Activated T-helper 17 cell treated with anti-CD3 and anti-CD28 coated beads, Interleukin-2, amount 50 U/mL, for 72 hours (primary cell): ENCODE data around the gene CACNA2D1. TPM values are rescaled to one million over a fixed set of nuclear protein-coding genes. Genes with fewer than 3 reads are reported as not detected.

ENCODE experiments used
- ATAC-seq: fragments of 150-1000 bp; cut with Tn5 transposase; replicated peaks from 2 replicates; pipeline ENCODE4 v1.10.0; 2021; ENCODE audit warnings: mild to moderate bottlenecking, moderate library complexity
- H3K27ac Mint-ChIP-seq: one replicate; pipeline ENCODE4 v1.8.0; 2022; ENCODE audit warnings: mixed read lengths
- H3K27me3 Mint-ChIP-seq: one replicate; pipeline ENCODE4 v1.8.0; 2022; ENCODE audit warnings: mixed read lengths
- H3K36me3 Mint-ChIP-seq: one replicate; pipeline ENCODE4 v1.8.0; 2022; ENCODE audit warnings: low read depth, mild to moderate bottlenecking, mixed read lengths
- H3K4me1 Mint-ChIP-seq: one replicate; pipeline ENCODE4 v1.8.0; 2022; ENCODE audit warnings: mixed read lengths
- H3K4me3 Mint-ChIP-seq: one replicate; pipeline ENCODE4 v1.8.0; 2022; ENCODE audit warnings: mild to moderate bottlenecking, mixed read lengths
- H3K9me3 Mint-ChIP-seq: one replicate; pipeline ENCODE4 v1.8.0; 2022; ENCODE audit warnings: mixed read lengths
- total RNA-seq, 2 donors: library from RNA; stranded (reverse); gene quantifications; one replicate each; pipeline ENCODE4 v1.2.3, GENCODE V29; 2022

Gene CACNA2D1
- total RNA-seq, 2 donors from 2014 or later = not detected

DNA sequence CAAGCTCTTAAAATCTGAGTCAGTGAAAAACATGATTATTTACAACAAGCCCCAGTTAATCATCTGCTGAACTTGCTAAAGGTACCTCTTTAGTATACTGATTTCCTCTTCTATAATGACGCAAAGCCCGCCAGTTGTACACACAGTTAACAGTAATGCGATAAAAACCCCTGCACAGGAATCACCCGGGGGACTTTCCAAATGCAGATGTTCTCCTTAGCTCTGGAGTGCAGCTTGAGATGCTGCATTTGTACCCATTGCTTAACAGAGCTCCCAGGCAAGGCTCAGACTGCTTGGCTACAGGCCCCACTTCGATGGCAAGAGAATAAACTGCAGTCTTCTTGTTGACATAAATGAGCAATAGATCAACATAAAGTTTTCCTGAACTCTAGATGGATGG, 394.1 kb downstream of the CACNA2D1 start:
- Mint-ChIP-seq H3K9me3 (no peaks in the 10 kb centered on the region), H3K27ac (no peak overlapping the region), H3K36me3 (no peaks in the 10 kb centered on the region), H3K27me3 (no peaks in the 10 kb centered on the region), H3K4me1 (no peaks in the 10 kb centered on the region), H3K4me3 (no peak overlapping the region)
- ATAC-seq = no peak

DNA sequence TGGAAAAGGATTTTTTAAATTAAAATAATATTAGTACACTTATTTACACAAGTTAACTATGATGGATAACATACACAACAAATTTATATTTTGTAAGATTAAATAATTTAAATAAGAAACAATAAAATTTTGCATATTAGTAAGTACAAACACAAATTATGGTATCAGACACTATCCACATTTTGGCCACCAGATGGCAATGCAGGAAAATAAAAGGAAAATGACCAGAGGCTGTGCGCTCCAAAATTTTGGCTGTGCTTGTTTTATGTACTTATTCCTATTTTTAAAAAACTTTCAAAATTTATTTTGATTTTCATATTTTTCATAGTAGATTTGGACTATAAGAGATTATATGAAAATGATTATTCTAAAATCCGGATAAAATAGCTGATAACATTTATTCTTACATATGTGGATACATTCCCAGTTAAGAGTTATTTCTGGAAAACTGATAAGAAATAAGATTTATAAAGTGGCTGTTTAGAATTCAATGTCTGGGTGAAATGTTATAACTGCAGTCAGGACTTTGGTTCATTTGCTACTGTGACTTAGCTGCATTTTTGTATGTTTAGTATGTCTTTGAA, 399.0 kb downstream of the CACNA2D1 start:
- Mint-ChIP-seq H3K9me3 (no peaks in the 10 kb centered on the region), H3K4me1 (no peaks in the 10 kb centered on the region), H3K36me3 (no peaks in the 10 kb centered on the region), H3K27me3 (no peaks in the 10 kb centered on the region), H3K4me3 (no peak overlapping the region), H3K27ac (no peak overlapping the region)
- no peak for ATAC-seq

DNA sequence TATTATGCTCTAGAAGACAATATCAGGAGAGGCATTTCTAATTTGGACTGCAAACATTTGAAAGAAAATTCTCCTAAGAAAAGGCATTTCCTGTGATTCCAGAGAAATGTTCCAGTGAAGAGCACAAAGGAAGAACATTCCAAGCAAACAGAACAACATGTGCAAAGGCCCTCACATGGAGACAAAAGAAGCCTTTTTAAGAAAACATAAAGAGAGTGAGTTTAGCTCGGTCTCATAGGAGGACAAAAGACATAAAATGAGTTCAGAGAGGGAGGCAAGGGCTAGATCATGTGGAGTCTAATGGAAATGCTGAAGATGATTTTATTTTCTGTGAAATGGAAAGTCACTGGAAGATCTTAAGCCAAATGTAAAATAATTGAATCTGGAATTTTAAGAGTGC, 404.0 kb downstream of the CACNA2D1 start:
- H3K9me3 Mint-ChIP-seq = no peaks in the 10 kb centered on the region
- no peak overlapping the region for H3K27ac Mint-ChIP-seq
- no peak overlapping the region for H3K4me3 Mint-ChIP-seq
- H3K27me3 Mint-ChIP-seq = no peaks in the 10 kb centered on the region
- H3K36me3 Mint-ChIP-seq = no peaks in the 10 kb centered on the region
- ATAC-seq = no peak
- no peaks in the 10 kb centered on the region for H3K4me1 Mint-ChIP-seq

DNA sequence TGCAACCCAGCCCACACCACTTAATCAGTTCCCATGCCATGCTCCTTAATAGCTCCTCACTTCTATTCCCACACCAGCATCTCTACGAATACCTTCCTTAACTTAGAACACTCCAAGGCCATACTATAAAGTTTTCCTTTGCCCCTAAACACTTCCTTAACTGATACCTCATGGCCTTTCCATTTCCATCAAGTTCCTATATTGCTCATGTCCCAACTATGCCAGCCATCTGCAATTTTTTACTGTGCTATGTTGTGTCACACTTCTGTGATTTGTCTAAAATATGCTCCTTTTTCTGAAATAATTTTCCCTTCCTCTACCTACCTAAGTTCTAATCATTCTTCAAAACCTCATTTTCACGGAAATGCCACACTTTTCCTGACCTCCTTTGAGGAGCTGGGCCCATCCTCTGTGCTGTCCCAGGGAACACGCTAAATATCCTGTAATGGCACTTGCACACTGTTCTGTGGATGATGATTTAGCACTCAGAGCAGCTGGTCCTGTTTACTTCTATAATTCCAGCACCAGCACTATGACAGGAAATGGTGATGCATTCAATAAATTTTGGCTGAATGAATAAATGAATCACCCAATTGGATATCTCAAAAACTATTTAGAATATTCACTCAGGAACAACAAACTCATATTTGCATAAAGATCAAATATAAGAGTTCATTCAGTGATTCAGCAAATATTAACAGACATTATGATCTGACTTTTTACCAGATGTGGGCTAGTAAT, 407.3 kb downstream of the CACNA2D1 start:
- Mint-ChIP-seq H3K27me3 (no peaks in the 10 kb centered on the region), H3K36me3 (no peaks in the 10 kb centered on the region), H3K27ac (no peak overlapping the region), H3K4me3 (no peak overlapping the region), H3K4me1 (no peaks in the 10 kb centered on the region), H3K9me3 (no peaks in the 10 kb centered on the region)
- ATAC-seq = no peak

DNA sequence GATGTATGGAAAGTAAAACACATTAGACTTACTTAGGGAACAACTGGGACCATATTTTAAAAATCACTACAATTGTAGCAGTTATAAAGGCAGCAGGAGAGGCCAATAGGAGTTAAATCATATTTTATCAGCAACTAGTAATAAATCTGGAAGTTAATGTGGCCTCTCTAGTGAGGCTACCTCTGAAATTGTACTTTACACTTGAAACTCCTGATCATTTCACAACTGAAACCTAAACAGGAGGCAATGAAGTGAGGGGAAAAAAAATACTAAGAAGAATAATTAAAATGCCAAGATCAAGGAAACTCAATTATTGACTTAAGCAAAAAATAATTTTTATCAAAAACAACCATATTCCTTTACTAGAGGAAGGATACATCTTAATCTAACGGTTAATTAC, 408.1 kb downstream of the CACNA2D1 start:
- no peak overlapping the region for H3K4me3 Mint-ChIP-seq
- no peaks in the 10 kb centered on the region for H3K4me1 Mint-ChIP-seq
- H3K27me3 Mint-ChIP-seq = no peaks in the 10 kb centered on the region
- no peaks in the 10 kb centered on the region for H3K9me3 Mint-ChIP-seq
- H3K27ac Mint-ChIP-seq = no peak overlapping the region
- ATAC-seq = no peak
- no peaks in the 10 kb centered on the region for H3K36me3 Mint-ChIP-seq

DNA sequence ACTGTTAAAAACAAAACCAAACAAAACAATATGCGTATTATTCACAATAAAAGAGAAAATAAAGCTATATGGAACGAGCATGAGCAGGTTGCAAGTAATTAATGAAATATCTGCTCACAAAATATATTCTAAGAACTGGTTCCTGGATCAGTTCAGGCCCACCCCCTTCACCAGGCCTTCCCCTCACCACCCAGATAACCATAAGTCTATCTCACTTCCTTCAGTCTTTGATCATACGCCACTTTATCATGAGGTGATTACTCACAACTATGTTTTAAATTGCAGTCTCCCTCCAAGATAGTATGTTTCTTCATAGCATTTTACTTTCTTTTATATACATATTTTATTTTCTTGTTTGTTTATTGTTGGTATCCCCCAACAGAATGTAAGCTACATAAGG, 410.7 kb downstream of the CACNA2D1 start:
- no peak for ATAC-seq
- no peaks in the 10 kb centered on the region for H3K27me3 Mint-ChIP-seq
- no peaks in the 10 kb centered on the region for H3K9me3 Mint-ChIP-seq
- H3K4me3 Mint-ChIP-seq = no peak overlapping the region
- no peaks in the 10 kb centered on the region for H3K36me3 Mint-ChIP-seq
- no peaks in the 10 kb centered on the region for H3K4me1 Mint-ChIP-seq
- H3K27ac Mint-ChIP-seq = no peak overlapping the region

DNA sequence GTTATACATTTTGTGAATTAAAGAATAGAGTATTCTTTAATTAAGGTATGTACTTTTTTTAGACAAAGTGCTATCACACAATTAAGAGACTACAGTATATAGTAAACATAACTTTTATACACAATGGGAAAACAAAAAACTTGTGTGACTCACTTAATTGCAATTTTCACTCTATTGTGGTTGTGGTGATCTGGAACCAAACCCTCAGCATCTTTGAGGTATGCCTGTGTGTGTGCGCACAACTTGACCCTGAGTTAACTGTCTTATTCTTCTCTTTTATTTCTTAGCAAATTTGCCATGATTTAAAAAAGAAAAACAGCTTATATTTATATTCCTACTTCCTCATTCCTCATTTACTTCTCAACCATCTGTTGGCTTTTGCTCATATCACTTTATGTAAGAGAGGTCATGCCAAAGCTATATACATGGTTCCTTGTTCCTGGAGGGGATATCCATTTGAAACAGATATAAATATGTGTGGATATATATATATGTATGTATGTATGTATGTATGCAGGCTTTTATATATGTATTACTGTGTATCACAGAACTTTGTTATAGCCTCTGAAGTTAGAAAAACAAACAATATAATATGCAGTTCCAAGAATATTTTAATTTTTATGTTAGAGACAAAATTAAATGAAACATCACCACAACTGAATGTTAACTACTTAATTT, 414.2 kb downstream of the CACNA2D1 start:
- ATAC-seq = no peak
- H3K4me3 Mint-ChIP-seq = no peak overlapping the region
- H3K27ac Mint-ChIP-seq = no peak overlapping the region
- H3K36me3 Mint-ChIP-seq = no peaks in the 10 kb centered on the region
- H3K4me1 Mint-ChIP-seq = no peaks in the 10 kb centered on the region
- H3K9me3 Mint-ChIP-seq = peaks cover 4% of the 10 kb centered on the region
- no peaks in the 10 kb centered on the region for H3K27me3 Mint-ChIP-seq

DNA sequence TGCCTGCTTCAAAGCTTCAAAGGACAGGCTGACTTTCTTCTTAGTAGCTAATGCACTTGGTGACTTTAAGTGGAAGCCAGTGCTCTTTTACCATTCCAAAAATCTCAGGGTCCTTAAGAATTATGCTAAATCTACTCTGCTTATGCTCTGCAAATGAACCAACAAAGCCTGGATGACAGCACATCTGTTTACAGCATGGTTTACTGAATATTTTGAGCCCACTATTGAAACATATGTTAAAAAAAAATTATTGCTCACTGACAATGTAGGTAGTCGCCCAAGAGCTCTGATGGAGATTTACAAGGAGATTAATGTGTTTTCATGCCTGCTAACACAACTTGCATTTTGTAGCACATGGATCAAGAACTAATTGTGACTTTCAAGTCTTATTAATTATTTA, 415.5 kb downstream of the CACNA2D1 start:
- Mint-ChIP-seq H3K27ac (no peak overlapping the region), H3K9me3 (peaks cover 8% of the 10 kb centered on the region), H3K4me3 (no peak overlapping the region), H3K4me1 (no peaks in the 10 kb centered on the region), H3K27me3 (no peaks in the 10 kb centered on the region), H3K36me3 (no peaks in the 10 kb centered on the region)
- no peak for ATAC-seq

DNA sequence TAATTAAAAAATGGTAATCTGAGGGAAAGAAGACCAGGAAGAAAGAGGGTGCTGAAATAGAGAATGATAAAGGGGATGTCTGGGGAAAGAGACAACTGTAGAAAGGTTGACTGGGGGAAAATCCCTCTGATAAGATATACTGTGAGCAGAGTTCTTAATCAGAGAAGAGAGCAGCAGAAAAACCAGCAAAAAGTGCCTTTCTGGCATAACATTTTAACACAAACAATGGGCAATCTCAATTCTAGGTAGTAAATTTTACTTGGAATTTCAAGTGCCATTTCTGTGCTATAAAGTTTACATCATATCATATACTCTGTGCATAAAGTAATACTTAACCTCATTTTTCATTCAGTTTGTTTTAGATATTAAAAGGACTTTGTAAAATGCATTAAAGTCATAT, 421.9 kb downstream of the CACNA2D1 start:
- Mint-ChIP-seq H3K36me3 (no peaks in the 10 kb centered on the region), H3K27me3 (no peaks in the 10 kb centered on the region), H3K9me3 (peaks cover 5% of the 10 kb centered on the region), H3K4me3 (no peak overlapping the region), H3K4me1 (no peaks in the 10 kb centered on the region), H3K27ac (no peak overlapping the region)
- no peak for ATAC-seq

DNA sequence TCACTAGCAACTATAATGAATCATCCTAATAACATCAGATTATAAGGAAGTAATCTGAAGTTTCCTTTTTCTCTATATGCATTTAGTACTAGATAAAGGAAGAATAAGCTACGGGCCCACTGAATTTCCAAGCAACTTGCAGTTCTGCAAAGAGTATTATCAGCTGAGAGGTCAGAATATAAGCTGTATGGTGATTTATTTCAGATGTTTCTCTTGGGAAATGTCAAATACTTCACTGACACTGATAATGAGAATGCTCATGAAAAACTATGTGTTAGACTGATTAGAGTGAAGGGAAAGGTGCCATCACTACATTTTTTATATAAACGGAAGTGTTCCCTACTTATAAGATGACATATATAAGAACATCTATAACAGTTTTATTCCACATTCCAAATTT, 422.5 kb downstream of the CACNA2D1 start:
- H3K27me3 Mint-ChIP-seq = no peaks in the 10 kb centered on the region
- H3K4me1 Mint-ChIP-seq = no peaks in the 10 kb centered on the region
- no peak for ATAC-seq
- no peak overlapping the region for H3K4me3 Mint-ChIP-seq
- H3K36me3 Mint-ChIP-seq = no peaks in the 10 kb centered on the region
- H3K9me3 Mint-ChIP-seq = peaks cover 4% of the 10 kb centered on the region
- no peak overlapping the region for H3K27ac Mint-ChIP-seq

DNA sequence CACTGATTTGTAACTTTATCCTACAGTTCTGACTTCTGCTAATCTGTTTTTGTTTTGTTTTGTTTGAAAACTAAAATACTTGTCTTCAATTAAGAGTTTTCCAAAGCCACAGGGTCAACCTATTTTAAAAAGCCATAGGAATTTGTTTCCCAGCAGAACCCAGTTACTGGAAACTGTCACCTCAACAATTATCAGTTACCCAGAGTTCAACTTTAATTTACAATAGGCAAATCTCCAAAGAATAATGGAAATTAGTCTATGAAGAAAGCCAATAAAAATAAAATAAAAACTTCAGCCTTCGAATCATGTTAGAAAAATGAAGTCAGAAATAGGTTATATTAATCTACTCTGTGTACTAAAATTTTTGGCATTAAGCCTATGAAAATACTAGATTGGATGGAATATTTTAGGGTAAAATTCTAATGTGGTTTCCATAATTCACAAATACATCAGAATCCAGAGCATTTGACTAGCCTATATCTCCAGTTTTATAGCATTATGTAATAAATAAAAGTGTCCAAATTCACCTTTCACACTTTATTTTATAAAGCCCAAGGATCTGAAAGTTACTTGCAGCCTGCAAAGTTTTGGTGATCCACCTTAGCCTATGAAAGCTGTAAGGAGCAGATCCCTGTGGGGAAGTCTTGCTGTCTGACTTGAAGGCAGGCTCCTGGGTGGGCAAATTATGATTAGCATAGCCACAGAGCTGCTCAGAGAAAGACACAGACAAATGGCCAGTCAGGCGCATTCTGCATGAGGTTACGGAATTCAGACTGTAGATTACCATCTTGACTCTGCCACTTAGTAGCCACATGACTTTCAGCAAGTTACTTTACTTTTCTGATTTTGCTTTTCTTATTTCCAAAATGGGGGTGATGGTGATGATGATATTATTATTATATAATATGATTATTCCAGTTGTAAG, 423.8 kb downstream of the CACNA2D1 start:
- H3K36me3 Mint-ChIP-seq = no peaks in the 10 kb centered on the region
- H3K4me1 Mint-ChIP-seq = no peaks in the 10 kb centered on the region
- peaks cover 4% of the 10 kb centered on the region for H3K9me3 Mint-ChIP-seq
- H3K4me3 Mint-ChIP-seq = no peak overlapping the region
- no peaks in the 10 kb centered on the region for H3K27me3 Mint-ChIP-seq
- H3K27ac Mint-ChIP-seq = no peak overlapping the region
- no peak for ATAC-seq

DNA sequence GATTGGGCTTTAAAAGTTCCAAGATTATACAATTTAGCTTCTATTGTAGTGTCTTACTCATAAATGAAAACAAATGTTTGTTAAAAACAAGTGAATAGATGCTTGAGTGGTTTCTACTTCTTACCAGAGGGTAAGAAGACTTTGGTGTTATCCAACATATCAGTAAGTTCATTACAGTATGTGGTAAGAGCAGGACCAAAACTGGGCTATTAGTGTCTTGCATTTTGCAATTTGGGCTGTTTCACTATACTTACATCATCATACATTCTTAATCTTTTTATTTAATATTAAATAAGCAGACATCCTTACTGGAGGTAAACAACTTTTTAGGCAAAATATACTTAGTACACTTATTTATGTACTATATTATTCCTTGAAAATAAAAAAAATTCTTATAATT, 425.4 kb downstream of the CACNA2D1 start:
- no peak for ATAC-seq
- Mint-ChIP-seq H3K4me1 (no peaks in the 10 kb centered on the region), H3K27ac (no peak overlapping the region), H3K4me3 (no peak overlapping the region), H3K27me3 (no peaks in the 10 kb centered on the region), H3K36me3 (no peaks in the 10 kb centered on the region), H3K9me3 (no peaks in the 10 kb centered on the region)

DNA sequence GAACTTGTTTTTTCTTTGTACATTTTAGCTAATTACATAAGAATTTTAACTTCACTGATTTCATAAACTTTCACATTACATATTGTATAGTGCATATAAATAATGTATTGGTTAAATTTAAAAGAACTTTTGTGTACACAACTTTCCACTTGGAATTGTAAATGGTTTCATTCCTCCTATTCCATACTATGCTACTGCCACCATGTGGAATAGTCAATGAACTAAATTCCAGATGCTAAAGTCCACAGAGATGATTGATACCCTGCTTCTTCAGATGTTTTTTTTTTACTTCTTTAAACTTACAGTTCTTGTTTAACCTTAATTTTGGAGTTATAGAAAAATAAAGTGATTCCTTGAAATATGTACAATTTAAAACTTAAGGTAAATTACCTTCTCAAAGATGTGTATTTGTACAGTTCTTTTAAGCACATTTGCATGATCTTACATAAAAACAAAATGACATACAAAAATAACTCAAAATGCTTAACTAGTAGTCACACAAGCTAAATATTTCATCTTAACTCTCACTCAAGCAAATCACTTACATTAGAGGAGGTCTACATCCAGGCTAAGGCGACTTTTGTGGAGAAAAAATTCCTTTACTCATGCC, 426.1 kb downstream of the CACNA2D1 start:
- Mint-ChIP-seq H3K27ac (no peak overlapping the region), H3K9me3 (no peaks in the 10 kb centered on the region), H3K27me3 (no peaks in the 10 kb centered on the region), H3K4me1 (no peaks in the 10 kb centered on the region), H3K36me3 (no peaks in the 10 kb centered on the region), H3K4me3 (no peak overlapping the region)
- no peak for ATAC-seq

DNA sequence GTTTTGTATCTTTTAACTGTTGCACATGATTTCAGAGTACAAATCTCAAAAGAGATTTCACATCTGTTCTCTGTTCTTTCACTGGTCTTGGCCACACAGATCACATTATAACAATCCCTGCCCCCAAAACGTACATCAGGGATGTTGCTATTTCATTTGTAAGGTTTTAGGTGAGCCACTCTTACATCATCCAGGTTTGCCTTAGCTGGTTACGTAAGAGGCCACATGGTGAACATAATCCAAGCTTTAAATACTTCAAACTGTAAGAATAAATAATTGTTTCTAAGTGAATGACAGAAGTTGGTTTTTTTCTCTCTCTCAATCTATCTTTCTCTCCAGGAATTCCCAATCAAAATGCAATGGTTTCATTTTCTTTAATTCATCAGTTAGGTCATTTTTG, 427.8 kb downstream of the CACNA2D1 start:
- H3K27ac Mint-ChIP-seq = no peak overlapping the region
- no peak for ATAC-seq
- H3K4me1 Mint-ChIP-seq = no peaks in the 10 kb centered on the region
- no peaks in the 10 kb centered on the region for H3K36me3 Mint-ChIP-seq
- no peaks in the 10 kb centered on the region for H3K9me3 Mint-ChIP-seq
- H3K4me3 Mint-ChIP-seq = no peak overlapping the region
- no peaks in the 10 kb centered on the region for H3K27me3 Mint-ChIP-seq
